ENCODE measurements around the gene ECE1.

The ECE1 gene

DNA sequence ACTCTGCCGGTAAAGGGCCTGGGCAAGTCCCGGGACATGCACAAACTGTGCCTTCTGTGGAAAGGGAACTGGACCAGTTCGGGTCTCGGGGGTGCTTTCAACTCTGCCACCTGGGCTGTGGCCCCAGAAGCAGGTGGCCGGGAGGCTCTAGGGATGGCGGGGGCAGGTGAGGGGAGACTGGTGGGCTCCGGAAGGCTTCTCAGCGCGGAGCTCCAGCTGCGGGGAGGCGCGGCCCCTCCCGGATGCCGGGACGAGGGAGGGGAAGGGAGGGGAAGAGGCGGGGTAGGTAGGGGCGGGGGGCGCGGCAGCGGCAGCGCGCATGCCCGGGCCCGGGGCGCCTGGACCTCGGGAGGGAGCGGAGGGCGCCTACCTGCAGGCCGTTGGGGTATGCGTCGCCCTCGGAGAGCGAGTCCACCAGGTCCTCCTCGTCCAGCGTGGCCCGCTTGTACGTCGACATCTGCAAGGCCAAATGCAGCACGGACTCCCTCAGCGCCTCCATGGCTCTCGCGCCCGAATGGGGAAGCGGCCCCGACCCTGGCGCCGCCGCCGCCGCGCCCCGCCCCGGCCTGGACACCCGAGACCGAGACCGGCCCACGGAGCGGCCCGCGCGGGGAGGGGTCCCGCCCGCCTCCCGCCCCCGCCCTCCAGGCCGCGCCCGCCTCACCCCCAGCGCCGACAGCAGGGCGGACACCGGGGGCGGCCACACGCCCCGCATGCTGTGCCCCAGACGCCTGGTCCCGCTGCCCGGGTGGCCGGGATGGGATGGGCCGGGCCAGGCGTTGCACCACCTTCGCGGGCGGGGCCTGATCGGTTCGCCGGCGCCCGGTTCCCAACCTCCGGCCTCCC, at the start of gene ECE1:
Gene ECE1 (minus strand): TSS at position 764 of the 846 bp plus-strand sequence. CDS start 49 bp downstream, at position 715.
- DNase-seq = peak; percentile 34

DNA sequence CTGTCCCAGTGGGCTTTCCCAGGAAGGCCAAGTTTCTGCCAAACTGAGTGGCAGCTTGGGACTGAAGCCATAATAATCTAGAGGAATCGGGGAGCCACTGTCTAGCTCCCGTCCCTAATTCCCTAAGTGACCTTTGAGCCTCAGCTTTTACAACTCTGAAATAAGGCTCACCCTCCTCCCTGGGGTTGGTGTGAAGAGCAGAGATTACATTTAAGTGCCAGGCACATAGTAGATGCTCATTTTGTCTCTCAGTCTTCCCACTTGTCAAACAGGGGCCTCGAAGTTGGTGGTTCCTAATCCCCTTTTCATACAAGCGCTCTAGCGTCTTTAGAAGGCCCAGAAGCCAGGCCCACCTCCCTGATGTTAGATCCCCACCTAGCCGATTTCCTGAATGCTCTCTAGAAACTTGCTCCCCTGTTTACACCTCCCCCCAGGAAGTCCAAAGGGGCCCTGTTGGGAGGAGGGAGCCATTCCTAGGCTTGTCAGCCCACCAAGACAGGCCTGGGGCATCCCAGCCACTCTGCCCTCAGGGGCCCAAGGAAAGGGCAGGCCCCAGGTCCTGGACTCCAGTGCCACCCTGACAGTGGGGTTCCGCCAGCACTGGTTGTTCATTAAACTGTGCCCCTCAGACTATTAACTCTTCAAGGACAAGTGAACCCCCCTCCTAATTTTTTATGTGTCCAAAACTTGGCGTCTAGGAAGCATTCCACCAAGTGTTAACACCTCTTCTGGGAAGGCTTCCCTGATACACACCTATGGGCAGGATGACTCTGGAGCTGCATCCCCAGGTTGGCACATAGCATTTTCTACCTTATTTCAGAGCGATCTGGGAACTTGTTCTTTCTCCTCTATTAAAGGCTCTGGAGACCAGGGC, 49.3 kb upstream of the ECE1 start:
- DNase-seq = no peak

DNA sequence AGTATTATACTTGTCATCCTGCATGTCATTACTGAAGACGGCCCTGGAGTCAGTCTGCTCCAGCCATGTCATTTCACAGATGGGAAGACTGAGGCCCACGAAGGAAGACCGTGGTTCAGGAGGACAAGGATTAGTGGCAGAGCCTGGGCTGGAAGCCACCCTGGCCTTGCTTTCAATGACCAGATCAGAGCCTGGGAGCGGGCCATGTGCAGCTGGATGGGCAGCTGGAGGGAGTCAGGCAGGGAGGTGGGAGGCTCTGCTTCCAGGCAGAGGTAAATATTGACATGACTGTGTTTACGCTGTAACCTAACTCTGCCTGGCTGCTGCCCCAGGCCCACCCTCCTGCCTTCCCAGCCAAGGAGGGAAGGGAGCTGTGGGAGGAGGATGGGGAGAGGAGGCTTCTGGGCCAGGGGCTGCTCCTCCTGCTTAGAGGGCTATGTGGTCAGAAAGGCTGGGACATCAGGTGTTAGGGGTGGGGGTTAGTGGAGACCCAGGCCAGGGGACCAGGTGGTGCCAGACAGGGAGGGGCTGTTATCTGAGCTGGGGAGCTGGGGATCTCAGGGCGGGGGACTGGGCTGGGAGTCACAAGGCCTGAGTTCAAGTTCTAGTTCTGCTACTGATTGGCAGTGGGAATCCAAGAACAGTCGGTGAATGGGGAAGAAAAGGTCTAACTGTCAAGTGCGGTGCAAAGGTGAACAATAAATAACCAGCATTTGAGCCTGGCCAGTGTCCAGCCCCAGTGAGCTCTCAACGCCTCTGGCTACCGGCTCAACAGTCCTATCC, 48.5 kb upstream of the ECE1 start:
- DNase-seq = no peak

DNA sequence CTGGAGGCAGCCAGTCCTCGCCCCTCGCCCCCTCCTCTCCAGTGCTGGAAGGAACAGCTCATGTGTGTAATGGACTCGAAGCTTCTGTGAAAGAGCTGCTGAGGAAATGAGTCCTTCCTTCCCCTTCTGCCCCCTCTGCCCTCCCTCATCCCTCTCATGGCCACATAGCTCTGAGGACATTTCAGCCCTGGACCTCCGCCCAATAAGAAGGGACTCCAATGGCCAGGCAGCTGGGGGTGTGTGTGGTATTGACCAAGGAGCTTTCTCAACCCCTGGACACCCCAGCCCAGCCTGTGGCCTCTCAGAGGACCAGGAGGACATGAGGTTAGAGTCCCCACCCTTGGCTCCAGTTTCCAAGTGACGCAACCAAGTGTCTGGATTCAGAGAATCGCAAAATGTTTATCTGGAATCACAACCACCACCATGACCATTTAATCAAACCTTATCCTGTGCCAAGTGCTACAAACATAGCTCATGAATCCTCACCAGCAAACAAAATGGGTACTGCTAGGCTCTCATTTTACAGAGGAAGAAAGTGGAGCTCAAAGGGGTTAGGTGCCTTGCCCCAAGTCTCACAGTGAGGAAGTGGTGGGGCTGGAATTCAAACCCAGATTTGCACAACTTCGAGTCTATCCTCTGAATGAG, 47.8 kb upstream of the ECE1 start:
- DNase-seq = no peak

- no peak for DNase-seq
Observed at GRCh38 chr1:21337454-21337927, 47.2 kb upstream of the ECE1 start.

DNA sequence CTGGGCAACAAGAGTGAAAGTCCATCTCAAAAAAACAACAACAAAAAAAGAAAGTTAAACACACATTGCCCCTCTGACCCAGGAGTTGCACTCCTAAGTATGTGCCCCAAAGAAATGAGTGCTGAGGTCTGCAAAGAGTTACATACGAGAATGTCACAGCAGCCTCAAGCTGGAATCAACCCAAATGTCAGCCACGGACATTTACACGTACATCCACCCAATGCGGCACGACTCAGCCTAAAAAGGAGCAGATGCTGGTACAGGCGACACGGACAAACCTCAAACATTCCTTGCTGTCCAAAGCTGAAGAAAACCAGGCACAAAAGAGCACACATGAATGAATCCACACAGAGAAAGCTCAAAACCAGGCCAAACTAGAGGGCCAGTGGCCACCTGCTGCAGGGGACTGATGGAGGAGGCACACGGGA, 46.8 kb upstream of the ECE1 start:
- no peak for DNase-seq

- no peak for DNase-seq
Observed at GRCh38 chr1:21335750-21336224, 45.5 kb upstream of the ECE1 start.

- DNase-seq = no peak
Observed at GRCh38 chr1:21335088-21335691, 44.9 kb upstream of the ECE1 start.

DNA sequence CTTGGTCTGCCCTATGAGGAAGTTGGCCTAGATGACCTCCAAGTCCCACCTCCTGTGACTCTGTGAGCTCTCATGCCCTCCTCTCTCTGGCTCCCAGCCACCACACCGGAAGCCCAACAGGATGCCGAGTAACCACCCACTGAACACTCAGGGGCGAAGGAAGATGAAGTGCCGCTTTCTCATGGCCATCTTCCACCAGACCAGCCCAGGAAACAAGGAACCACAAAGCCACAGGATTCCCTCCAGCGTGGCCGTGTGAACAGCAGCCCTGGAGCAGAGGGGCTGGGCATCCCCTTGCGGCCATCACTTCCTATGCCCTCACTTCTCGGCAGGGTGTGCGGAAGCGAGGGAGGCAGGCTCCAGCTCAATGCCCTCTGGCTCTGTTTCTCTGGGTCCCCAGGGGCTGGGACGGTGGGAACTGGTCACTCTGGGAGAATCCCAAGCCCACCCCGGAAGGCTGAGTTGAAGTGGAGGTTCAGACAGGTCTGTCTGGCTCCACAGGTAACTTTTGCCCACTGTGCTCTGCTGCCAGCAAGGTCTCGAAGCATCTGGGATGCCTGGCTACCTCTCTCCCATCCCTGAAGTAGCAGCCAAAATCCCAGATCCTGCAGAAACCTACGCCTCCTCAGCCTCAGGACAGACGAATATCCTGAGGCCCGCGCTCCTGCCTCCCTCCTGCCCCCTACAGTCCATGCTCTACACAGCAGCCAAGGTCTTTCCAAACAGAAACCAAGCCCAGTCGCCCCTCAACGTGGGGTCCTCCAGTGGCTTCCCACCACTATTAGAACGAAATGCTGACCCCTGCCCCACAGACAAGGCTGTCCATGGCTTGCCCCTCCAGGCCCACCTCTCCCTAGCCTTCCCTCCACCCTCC, 44.2 kb upstream of the ECE1 start:
- peak; percentile 74 for DNase-seq

- DNase-seq = no peak
Observed at GRCh38 chr1:21333824-21334213, 43.6 kb upstream of the ECE1 start.

- no peak for DNase-seq
Observed at GRCh38 chr1:21332554-21333311, 42.5 kb upstream of the ECE1 start.

DNA sequence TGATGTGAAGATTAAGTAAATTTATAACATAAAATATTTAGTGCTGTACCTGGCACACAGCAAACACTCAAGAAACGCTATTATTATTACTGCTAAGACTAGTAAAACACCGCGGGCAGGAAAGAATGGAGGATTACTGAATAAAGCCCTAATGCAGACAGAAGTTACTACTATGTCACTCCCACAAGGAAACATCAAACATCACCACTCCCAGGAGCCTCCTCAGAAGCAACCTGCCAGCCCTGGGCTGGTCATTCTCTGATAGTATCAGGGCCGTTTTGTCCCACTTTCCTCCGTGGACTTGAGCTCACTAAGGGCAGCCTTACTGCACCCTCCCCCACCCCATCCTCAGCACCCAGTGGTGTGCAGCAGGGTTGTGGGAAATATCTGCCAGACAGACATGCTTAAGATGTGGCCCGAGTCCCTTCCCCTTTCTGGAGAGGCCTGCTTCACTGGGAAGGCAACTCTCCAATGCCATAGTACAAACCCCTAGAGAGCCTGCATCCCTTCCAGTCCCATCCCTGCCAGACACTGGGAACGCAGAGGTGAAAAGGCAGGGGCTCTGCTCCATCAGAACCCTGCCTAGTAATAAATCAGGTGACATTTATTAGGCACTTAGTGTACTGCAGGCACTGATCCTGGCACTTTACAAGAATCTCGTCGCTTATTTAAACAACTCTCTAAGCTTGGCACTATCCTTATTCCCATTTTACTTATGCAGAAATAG, 41.7 kb upstream of the ECE1 start:
- DNase-seq = no peak

DNA sequence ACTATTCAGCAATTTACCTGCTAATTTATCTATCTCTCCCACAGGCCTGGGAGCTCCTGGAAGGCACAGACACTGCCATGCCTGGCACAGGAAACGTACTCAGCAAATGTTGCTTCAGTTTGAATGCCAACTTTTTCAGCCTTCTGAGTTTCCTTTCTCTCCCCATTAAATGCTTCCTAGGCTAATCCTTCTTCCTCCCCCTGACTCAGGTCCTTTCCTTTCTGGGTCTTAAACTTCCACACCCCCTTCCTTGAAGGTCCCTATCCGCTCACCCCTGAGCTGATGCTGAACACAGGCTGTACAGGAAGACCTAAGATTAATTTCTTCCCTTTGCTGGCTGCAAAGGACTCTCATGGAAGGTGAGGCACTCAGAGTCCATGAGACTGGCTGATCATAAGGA, 40.3 kb upstream of the ECE1 start:
- no peak for DNase-seq

DNA sequence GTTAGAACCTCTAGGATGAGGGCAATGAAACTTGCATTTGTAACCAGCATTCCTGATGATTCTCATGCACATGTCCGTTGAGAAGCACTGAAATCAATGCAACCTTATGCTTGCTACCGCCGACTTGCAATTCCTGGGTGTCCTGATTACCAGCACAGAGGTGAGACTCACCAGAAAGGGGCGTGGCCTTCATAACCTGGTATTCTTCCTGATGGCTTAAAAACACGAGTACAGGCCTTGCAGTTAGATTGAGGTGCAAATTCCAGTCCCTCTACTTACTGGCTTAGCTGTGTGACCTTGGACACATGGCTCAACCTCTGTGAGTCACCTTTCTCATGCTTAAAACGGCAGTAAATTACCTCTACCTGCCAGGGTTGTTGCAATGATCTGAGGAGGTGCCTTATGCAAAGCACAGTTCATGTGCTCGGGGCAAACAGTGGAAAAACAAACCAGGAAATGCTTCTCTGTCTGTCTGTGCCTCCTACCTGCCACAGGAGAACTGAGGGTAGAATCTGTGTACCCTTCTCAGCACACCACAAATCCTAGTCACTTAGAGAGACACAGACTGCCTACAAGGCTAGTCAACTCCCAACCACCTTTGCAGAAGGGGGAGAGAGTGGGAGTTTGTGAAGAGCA, 39.1 kb upstream of the ECE1 start:
- DNase-seq = no peak

DNA sequence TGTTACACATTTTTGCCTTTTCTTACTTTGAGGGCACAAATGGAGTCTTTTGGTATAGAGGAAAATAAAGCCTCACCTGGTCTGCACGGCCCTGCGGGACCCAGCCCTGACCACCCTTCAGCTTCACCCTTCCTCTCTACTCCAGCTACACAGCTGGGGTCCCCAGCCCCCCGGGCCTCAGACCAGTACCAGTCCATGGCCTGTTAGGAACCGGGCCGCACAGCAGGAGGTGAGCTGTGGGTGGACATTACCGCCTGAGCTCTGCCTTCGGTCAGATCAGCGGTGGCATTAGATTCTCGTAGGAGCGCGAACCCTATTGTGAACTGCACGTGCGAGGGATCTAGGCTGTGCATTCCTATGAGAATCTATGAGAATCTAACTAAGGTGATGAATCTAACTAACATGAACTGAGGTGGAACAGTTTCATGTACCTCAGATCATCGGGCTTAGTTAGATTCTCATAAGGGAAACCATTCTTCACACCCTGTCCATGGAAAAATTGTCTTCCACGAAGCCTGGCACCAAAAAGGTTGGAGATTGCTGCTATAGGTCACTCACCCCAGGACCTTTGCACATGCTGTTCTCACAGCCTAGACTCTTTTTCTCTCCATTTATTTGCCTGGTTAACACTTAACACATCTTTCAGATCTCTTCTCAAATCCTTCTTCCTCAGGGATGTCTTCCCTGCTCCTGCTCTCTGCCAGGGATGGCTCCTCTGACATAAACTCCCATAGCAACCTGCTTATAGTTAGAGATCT, 37.5 kb upstream of the ECE1 start:
- DNase-seq = no peak

- DNase-seq = no peak
Observed at GRCh38 chr1:21326861-21327344, 36.6 kb upstream of the ECE1 start.

- no peak for DNase-seq
Observed at GRCh38 chr1:21325731-21326387, 35.6 kb upstream of the ECE1 start.

Measured in stimulated activated naive CD4-positive, alpha-beta T cell treated with Interleukin-2 at 50 U/mL for 16 hours (primary cell).